Astrocyte (in vitro differentiated cells and primary cell): ENCODE results near the gene TADA2A. TPM values are rescaled to one million over a fixed set of nuclear protein-coding genes. Genes with fewer than 3 reads are reported as not detected.

Source experiments
- DNase-seq: peaks from one replicate; pipeline ENCODE4 v3.0.0-alpha.2; 2010; ENCODE audit warnings: low read depth
- FAIRE-seq: peaks from 2 replicates; lab custom pipeline; 2011; peaks lifted over from hg19 to GRCh38; lab: Jason Lieb, UNC
- H2AFZ ChIP-seq: 2 replicates; pipeline ENCODE4 v1.6.0; 2012; ENCODE audit warnings: low read depth, low read length, inconsistent platforms
- H3K27ac ChIP-seq: 2 replicates; pipeline ENCODE4 v1.5.1; 2011; ENCODE audit warnings: low read depth, low read length, inconsistent platforms
- H3K27me3 ChIP-seq: 2 replicates; pipeline ENCODE4 v1.6.0; 2011; ENCODE audit warnings: low read length, inconsistent platforms; ENCODE audit not compliant: insufficient read depth
- H3K36me3 ChIP-seq: 2 replicates; pipeline ENCODE4 v1.5.1; 2011; ENCODE audit warnings: low read length, inconsistent platforms; ENCODE audit not compliant: insufficient read depth
- H3K4me1 ChIP-seq: 2 replicates; pipeline ENCODE4 v1.5.1; 2011; ENCODE audit warnings: low read length, inconsistent platforms; ENCODE audit not compliant: insufficient read depth
- H3K4me2 ChIP-seq: 2 replicates; pipeline ENCODE4 v1.6.0; 2012; ENCODE audit warnings: low read length, inconsistent platforms
- H3K4me3 ChIP-seq: 2 replicates; pipeline ENCODE4 v1.5.1; 2011; ENCODE audit warnings: low read depth, mild to moderate bottlenecking, low read length, inconsistent platforms; ENCODE audit not compliant: insufficient read depth
- H3K79me2 ChIP-seq: 2 replicates; pipeline ENCODE4 v1.6.0; 2012; ENCODE audit warnings: mild to moderate bottlenecking, low read length, inconsistent platforms; ENCODE audit not compliant: insufficient read depth
- H3K9ac ChIP-seq: 2 replicates; pipeline ENCODE4 v1.6.0; 2012; ENCODE audit warnings: mild to moderate bottlenecking, low read length, inconsistent platforms
- H3K9me3 ChIP-seq: 2 replicates; pipeline ENCODE4 v1.5.1; 2012; ENCODE audit warnings: low read depth, mild to moderate bottlenecking, low read length, inconsistent platforms; ENCODE audit not compliant: insufficient read depth
- H4K20me1 ChIP-seq: 2 replicates; pipeline ENCODE4 v1.6.0; 2012; ENCODE audit warnings: low read length, inconsistent platforms; ENCODE audit not compliant: insufficient read depth
- H3K27ac Mint-ChIP-seq: one replicate; pipeline ENCODE4 v1.8.0; 2021; ENCODE audit warnings: mild to moderate bottlenecking, mixed read lengths; ENCODE audit not compliant: unreplicated experiment
- H3K27me3 Mint-ChIP-seq: one replicate; pipeline ENCODE4 v1.8.0; 2021; ENCODE audit warnings: low read depth, mixed read lengths; ENCODE audit not compliant: unreplicated experiment
- H3K36me3 Mint-ChIP-seq: one replicate; pipeline ENCODE4 v1.8.0; 2021; ENCODE audit warnings: low read depth, mixed read lengths; ENCODE audit not compliant: unreplicated experiment
- H3K4me1 Mint-ChIP-seq: one replicate; pipeline ENCODE4 v1.8.0; 2021; ENCODE audit warnings: low read depth, mixed read lengths; ENCODE audit not compliant: unreplicated experiment
- H3K4me3 Mint-ChIP-seq: one replicate; pipeline ENCODE4 v1.8.0; 2021; ENCODE audit warnings: mild to moderate bottlenecking, moderate library complexity, mixed read lengths; ENCODE audit not compliant: unreplicated experiment
- H3K9me3 Mint-ChIP-seq: one replicate; pipeline ENCODE4 v1.8.0; 2021; ENCODE audit warnings: mild to moderate bottlenecking, mixed read lengths; ENCODE audit not compliant: unreplicated experiment
- EZH2 ChIP-seq: IDR thresholded peaks from 2 replicates; pipeline ENCODE4 v1.6.1; 2012; ENCODE audit warnings: mild to moderate bottlenecking, low read length, inconsistent platforms; ENCODE audit not compliant: insufficient read depth
- total RNA-seq: library from RNA; stranded (reverse); gene quantifications from 2 replicates; pipeline ENCODE4 v1.2.1, GENCODE V29; 2021
- TF ChIP-seq, protein P1 (sequence below): IDR thresholded peaks from 2 replicates; pipeline ENCODE4 v1.5.1; 2011; ENCODE audit warnings: low read depth, mild to moderate bottlenecking, inconsistent platforms, low read length, moderate library complexity; ENCODE audit not compliant: insufficient read depth

TADA2A gene
- total RNA-seq, 1 donor from 2014 or later, result 14.0 TPM

DNA sequence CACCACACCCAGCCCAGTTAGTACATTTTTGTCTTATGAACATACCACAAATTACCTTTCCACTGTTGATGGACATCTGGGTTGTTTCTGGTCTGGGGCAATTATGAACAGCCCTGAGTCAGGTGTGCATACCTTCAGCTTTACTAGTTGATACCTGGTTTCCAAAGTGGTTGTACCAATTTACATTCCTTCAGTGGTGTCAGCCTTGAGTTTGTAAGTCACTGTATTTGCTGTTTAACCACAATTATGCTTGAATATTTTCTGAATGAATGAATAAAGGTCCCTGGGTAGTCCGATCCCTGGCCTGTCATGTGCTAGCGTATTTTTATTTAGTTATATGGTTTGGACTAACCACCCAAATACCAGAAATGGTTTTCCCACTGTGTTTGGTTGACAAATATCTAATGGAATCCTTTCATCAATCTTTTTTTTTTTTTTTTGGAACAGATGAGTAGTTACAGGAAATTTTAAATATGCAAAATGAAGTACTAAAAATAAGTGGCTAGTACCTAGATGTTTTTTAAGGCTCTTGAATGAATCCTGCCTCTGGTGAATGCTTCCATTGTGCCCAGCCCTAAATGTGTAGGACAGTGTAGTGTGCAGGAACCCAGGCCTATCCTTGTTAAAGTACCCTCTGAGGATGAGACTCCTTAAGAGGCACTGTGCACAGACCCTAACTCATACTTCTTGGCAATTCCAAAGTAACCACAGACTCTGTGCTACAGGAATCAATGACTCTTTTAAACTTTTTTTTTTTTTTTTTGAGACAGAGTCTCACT lies 86.8 kb downstream of the TADA2A start:
- Histone ChIP-seq H3K27me3 (no peaks in the 10 kb centered on the region), H3K9ac (peak overlapping the region; percentile 52), H4K20me1 (peaks cover 34% of the 10 kb centered on the region), H3K4me1 (peaks cover 38% of the 10 kb centered on the region), H3K27ac (peak overlapping the region; percentile 96), H3K9me3 (no peaks in the 10 kb centered on the region), H2AFZ (no peak overlapping the region), H3K79me2 (peaks cover 73% of the 10 kb centered on the region), H3K4me3 (no peak overlapping the region), H3K36me3 (no peaks in the 10 kb centered on the region), H3K4me2 (peak overlapping the region; percentile 94)
- H3K4me1 Mint-ChIP-seq, result peaks cover 29% of the 10 kb centered on the region
- H3K36me3 Mint-ChIP-seq, result peaks cover 2% of the 10 kb centered on the region
- no peaks in the 10 kb centered on the region for H3K9me3 Mint-ChIP-seq
- DNase-seq, result peak; percentile 99
- FAIRE-seq, result no peak
- peak overlapping the region; percentile 96 for H3K4me3 Mint-ChIP-seq
- no peaks in the 10 kb centered on the region for H3K27me3 Mint-ChIP-seq
- H3K27ac Mint-ChIP-seq, result peak overlapping the region; percentile 85
- no peak for TF ChIP-seq EZH2
- TF ChIP-seq, protein P1, sequence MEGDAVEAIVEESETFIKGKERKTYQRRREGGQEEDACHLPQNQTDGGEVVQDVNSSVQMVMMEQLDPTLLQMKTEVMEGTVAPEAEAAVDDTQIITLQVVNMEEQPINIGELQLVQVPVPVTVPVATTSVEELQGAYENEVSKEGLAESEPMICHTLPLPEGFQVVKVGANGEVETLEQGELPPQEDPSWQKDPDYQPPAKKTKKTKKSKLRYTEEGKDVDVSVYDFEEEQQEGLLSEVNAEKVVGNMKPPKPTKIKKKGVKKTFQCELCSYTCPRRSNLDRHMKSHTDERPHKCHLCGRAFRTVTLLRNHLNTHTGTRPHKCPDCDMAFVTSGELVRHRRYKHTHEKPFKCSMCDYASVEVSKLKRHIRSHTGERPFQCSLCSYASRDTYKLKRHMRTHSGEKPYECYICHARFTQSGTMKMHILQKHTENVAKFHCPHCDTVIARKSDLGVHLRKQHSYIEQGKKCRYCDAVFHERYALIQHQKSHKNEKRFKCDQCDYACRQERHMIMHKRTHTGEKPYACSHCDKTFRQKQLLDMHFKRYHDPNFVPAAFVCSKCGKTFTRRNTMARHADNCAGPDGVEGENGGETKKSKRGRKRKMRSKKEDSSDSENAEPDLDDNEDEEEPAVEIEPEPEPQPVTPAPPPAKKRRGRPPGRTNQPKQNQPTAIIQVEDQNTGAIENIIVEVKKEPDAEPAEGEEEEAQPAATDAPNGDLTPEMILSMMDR, result no peak

DNA sequence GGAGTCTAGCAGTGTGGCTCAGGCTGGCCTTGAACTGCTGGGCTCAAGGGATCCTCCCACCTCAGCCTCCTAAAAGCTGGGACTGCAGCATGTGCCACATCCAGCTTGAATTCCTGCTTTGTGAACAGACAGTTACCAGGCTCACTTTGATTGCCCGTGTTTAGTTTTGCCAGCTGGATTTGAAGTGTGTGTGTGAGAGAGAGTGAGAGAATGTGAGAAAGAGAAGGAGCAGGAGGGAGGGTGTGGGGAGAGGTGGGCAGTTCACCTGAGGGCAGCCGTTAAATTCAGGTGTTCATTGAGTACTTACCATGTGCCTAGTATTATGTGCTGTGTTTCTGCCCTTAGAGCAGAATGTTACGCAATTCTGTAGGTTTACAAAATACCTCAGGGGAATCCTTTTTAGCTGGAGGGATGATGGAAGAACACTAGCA lies 87.7 kb downstream of the TADA2A start:
- Histone ChIP-seq H3K4me2 (peak overlapping the region; percentile 94), H3K4me3 (no peak overlapping the region), H3K79me2 (peaks cover 83% of the 10 kb centered on the region), H3K9me3 (no peaks in the 10 kb centered on the region), H4K20me1 (peaks cover 39% of the 10 kb centered on the region), H3K36me3 (no peaks in the 10 kb centered on the region), H3K27me3 (no peaks in the 10 kb centered on the region), H3K27ac (peak overlapping the region; percentile 96), H3K4me1 (peaks cover 32% of the 10 kb centered on the region), H3K9ac (peak overlapping the region; percentile 69), H2AFZ (no peak overlapping the region)
- H3K27ac Mint-ChIP-seq, result peak overlapping the region; percentile 85
- peaks cover 29% of the 10 kb centered on the region for H3K4me1 Mint-ChIP-seq
- no peak for FAIRE-seq
- no peaks in the 10 kb centered on the region for H3K27me3 Mint-ChIP-seq
- H3K9me3 Mint-ChIP-seq, result no peaks in the 10 kb centered on the region
- TF ChIP-seq EZH2, result no peak
- TF ChIP-seq, protein P1, result no peak
- peak overlapping the region; percentile 48 for H3K4me3 Mint-ChIP-seq
- H3K36me3 Mint-ChIP-seq, result peaks cover 2% of the 10 kb centered on the region
- no peak for DNase-seq

DNA sequence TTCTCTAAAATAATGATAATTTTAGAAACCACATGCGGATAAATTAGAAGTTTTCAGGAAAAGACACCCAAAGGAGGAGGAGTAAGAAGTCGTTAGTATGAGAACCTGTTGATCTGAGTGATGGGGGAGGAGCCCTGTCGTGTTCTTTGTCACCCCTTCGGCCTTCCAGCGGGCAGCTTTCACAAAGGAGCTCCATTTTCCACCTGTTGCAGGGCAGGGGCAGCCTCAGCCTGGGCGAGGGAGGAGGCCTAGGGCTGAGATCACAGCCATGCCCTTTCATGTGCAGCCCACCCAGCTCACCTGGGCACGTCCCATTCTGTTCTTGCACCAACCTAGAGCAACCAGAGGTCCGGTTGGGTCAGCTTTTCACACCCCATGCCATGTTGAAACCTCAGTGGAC lies 88.3 kb downstream of the TADA2A start:
- Histone ChIP-seq H3K9me3 (no peaks in the 10 kb centered on the region), H3K27me3 (no peaks in the 10 kb centered on the region), H2AFZ (no peak overlapping the region), H3K36me3 (peaks cover 2% of the 10 kb centered on the region), H3K79me2 (peaks cover 89% of the 10 kb centered on the region), H3K4me3 (no peak overlapping the region), H3K27ac (no peak overlapping the region), H3K9ac (no peak overlapping the region), H3K4me2 (no peak overlapping the region), H3K4me1 (peaks cover 32% of the 10 kb centered on the region), H4K20me1 (peaks cover 44% of the 10 kb centered on the region)
- H3K9me3 Mint-ChIP-seq, result no peaks in the 10 kb centered on the region
- H3K27ac Mint-ChIP-seq, result peak overlapping the region; percentile 20
- peaks cover 29% of the 10 kb centered on the region for H3K4me1 Mint-ChIP-seq
- peak overlapping the region; percentile 40 for H3K4me3 Mint-ChIP-seq
- peaks cover 2% of the 10 kb centered on the region for H3K36me3 Mint-ChIP-seq
- no peaks in the 10 kb centered on the region for H3K27me3 Mint-ChIP-seq
- FAIRE-seq, result no peak
- no peak for DNase-seq
- TF ChIP-seq, protein P1, result no peak
- TF ChIP-seq EZH2, result no peak
